Stimulated activated CD4-positive, alpha-beta T cell treated with anti-CD3 and anti-CD28 coated beads, Interleukin-2, amount 100 ng/mL, for 24 hours (primary cell): ENCODE data around the gene SLC29A3.

Source experiments
- DNase-seq, 2 donors: peaks; one replicate each; pipeline ENCODE4 v3.0.0-alpha.2; 2020

Gene SLC29A3

DNA sequence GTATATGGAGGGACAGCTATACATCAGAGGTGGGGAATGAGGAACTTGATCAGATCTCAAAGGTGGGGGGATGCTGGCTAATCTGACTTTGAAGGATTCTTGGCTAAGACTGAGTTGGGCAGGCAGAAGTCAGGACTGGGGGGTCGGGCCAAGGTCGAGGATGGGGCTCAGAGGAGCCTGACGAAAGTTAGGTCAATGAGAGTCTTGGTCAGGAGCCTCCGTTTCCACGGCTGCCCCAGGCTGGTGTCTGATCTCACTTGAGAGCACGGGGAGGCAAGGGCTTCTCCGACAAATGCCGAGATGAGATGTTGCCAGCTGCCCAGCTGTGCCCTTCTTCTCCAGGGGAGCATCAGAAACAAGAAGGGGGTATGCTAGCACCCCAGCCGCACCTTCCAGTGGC is 5.7 kb downstream of the SLC29A3 start:
- no peak for DNase-seq

DNA sequence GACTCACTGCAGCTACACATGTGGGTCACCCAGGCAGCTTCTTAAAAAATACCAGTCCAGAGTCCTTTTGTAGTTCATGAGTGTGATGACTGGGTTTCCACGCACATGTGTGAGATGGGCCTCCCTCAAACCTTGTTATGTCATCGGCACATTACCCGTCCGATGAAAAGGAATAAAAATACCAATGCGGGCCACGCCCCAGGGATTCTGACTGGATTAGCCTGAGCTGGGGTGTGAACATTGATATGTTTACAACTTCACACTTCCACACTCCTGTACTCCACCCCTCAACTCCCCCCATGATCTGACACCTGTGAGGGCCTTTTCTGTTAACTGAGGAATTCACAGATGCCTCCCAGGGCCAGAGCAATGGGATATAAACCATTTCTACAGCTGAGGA is 6.2 kb downstream of the SLC29A3 start:
- DNase-seq, result no peak

DNA sequence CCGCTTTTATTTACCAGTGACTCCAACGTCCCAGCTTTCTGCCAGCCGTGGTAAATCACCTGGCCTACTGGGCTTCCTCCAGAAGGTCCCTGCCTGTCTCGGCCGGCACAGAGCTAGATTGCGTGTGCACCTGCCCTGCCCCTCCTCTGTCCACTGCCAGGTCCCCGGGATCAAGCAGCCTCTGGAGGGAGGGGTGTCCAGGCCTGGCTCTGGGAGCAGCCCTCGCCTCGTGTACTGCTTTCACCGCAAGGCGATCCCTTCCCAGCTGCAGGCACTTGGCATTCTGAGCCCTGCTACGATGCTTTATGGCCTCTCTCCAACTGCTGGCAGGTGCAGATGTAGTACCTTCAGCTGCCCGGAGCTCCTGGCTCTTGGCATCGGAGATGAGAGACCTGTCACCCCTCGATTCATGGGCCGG is 7.4 kb downstream of the SLC29A3 start:
- DNase-seq, result no peak

DNA sequence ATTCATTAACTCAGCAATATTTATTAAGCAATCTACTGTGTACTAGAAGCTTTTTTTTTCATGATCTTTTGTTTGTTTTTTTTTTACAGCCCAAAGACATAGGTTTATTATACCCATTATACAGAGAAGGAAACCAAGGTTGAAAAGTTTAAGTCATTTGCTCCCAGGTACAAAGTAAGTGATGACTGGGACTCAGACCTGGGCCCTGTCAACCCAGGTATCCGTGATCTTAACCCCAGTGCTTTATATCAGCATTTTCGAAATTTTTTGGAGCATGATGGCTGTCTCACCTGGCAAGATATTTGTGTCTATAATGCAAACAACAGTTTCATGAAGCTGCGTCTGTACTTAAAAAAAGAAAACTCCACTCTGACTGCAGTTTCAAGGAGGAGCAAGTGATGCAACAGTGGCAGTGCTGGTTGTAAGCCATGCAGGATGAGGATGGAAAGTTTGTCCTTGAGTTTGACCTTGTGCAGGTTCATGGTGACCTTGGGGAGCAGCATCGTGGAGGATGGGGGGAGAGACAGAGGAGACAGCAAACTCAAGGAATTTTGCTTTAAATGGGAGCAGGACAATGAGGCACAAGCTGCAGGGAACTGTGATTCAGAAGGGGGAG is 11.8 kb downstream of the SLC29A3 start:
- no peak for DNase-seq

DNA sequence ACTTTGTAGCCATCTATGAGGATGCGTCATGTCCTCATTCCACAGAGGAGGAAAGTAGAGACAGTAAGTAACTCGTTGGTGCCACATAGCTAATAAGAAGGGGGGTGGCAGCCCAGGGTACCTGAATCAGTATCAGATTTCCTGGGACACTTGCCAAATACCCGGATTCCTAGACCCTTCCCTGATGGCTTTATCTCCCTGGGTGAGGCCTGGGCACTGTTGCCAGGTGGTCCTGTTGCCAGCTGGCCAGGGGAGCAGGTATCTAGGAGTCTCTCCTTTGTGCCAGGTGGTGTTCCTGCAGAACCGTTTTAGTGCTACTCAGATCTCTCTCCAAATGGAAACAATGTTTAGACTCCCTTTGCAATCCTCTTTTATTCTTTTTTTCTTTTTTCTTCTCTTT is 12.7 kb downstream of the SLC29A3 start:
- DNase-seq, result no peak

DNA sequence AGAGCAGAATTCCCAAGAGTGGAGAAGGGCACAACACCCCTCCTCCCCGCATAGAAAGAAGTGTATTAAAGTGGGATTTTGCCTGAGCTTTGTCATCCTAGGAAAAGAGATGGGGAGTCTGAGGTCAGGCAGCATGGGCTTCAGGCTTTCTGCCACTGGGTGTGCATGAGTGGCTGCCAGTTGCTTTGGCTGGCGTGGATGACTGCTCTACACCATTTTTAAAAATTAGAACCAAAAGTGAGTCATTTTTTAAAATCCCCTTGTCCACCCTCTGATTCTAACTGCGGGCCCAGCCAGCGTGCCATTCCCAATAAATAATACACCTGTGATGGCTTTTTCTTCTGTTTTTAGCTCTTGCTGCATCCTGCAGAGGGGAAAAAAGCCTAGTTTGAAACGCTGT is 13.4 kb downstream of the SLC29A3 start:
- no peak for DNase-seq

DNA sequence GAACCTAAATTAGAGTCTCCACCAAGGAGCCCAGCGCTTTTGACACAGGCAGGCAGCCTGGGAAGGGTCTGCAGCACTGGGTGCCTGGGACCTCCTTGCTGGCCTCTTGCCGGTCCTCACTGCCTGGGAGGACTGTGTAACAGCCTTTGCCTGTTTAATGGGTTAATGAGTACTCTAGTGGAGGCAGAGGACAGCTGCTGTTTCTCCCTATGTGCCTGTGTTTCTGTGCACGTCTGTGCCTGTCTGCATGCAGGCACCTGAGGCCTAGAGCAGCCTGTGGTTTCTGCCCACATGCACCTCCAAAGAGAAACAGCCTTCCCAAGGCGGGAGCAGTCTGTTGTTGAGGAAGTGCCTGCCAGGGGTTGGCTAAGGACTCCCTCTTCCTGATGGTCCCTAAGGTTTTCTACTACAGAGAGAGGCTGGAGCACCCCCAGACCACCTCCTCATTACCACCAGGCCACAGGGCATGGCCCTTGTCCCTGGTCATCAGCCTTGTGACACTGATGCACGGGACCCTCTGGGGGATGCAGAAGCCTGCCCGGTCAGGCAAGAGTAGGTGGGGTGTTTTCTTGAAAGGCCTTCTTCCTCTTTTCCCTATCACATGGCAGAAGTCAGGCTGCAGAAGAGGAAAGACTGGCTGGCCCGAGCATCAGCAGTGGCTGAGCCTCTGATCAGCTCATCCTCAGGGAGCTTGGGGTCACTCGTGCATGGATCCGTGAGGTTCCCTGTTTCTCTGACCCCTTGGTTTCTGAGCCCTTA is 14.2 kb downstream of the SLC29A3 start:
- no peak for DNase-seq

DNA sequence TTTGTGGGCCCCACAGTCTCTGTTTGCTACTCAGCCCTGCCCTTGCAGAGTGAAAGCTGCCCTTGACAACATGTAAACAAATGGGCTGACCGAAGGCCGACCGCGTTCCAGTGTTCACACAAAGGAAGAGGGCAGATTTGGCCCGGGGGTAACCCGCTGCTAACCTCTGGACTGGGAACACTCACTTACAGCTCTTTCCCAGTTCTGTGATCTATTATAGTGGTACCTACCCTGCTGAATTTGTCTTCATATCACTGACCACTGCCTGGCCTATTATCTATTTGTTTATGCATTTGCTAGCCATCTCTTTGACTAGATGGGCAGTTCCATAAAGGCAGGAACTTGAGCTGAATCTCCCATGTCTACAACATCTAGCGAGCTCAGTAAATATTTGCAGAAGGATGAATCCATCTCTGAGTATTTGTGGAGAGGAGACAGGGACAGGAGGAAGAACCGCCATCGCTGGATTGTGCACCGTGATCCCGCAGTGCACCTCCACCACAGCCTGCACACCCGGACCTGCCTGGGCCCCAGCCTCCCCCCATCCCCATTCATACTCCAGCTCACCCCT is 15.2 kb downstream of the SLC29A3 start:
- no peak for DNase-seq

DNA sequence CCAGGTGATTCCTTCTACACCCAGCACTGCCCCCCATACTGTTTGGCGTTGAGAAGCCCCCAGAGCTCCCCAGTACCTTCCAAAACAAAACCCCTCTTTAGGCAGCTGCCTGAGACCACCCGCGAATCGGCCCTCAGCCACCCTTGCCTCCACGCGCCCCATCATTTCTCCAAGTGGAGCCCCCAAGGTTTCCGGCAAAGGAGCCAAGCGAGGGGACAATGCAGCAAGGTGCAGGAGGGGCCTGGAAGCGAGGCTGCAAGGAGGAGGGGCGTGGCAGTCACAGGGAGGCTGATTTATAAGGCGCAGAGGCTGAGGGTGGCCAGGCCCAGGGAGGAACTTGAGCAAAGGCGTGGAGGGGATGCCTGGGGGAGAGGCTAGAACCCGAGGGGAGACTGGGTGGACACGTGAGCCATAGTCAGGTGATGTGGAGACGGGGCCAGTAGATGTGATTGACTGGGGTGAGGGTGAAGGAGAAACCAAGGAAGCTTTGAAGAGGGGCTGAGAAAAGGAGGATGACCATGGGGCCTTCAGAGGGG is 16.2 kb downstream of the SLC29A3 start:
- no peak for DNase-seq

DNA sequence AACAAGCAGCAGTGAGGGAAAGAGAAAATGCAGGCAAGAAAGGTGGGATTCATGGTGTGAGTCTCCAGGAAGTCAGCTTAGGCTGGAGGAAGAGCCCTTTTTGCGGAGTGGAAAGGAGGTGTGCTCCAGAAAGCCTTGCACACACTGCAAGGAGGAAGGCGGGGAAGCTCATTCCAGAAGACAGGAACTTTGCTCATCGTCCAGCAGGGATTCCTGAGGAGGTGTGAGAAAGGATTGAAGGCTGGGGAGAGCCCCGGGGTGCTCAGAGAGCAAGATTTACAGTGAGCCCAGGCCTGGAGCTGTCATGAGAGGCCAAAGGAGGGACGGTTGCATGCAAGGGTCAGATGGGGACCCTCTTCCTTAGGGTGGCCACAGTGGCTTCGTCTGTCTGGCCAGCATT is 17.6 kb downstream of the SLC29A3 start:
- no peak for DNase-seq

DNA sequence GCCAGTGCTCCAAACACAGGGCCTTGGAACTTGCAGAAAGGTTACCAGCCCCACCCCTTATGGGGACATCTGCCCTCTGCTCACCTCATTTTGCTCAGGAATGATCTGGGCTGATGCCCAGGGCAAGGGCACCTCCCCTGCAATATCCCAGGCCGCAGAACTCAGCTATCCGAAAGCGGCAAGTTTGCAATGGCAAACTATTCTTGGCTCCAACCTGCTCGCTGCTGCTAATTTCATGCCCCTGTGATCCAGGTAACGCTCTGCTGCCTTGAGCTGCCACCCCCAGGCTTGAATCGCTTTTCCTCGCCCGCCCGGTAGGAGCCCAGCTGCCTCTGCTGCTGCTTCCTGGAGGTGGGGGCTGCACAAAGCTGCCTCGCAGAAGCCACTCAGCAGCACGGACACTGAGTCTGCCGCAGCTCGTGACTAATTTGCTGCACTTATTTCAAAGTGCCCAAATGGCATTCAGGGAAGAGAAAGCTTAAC is 18.2 kb downstream of the SLC29A3 start:
- DNase-seq, result no peak

DNA sequence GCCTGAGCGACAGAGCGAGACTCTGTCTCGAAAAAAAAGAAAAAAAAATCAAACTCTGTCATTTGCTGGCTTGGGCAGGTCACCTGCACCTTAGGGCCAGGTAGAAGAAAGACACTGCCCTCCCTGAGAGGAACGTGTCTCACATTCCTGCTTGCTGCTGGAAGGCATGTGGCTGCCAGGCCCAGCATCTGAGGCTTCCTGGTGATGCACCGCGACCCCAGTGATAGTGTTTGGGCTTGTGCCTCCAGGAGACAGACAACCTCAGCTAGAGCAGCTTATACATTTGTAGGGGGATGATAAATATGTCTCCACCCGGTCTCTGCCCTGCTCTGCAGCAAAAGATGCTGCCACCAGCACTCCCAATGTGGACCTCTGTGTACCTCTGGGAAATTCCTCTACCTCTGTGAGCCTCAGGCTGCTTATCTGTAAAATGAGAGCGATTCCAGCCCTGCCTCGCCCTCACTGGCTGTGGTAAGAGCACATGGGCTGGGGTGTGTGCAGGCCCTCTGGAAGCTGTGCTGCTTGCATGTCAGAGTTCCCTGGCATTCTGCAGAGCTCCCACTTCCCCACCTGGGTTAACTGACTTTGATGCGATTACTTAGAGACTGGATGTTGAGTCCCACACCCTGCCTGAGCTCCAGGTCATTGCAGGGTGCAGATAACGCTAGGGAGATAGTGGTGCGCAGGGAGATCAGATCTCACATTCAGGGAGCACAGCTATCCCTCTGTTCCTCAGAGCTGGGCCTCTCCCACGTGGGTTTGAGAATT is 19.9 kb downstream of the SLC29A3 start:
- no peak for DNase-seq

DNA sequence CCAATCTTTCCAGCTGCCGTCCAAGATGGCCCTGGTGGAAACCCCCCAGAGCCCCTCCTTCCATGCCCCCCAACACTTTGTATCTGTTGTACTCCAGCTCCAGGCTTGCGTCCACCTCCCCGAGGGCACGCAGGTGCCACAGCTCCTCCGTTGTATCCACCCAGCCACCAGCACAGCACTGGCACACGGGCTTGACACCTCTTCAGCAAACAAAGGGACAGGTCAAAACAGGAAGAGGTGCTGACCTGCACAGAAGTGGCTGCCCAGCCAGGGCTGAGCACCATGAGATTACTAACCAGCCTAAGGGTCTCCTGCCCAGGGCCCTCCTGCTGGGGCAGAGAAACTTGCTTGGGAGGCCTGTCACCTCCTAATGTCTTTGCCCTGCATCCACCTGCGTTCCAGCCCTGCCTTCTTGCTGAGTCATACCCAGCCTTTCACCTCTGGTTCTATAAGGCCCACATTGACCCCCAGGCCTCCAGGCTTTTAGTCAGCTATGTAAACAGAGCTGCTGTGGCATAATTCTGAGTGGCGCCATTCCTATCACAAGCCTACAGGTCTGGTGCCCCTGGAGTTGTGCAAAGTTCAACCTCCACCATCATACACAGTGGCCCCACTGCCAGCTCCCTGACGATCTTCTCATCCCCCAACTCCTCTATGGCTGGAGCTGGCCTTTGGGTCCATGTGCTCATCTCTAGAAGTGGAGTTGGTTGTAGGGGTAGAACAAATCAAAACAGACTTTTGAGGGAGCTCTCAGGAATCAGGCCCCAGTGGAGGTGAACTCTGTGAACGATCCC is 20.9 kb downstream of the SLC29A3 start:
- no peak for DNase-seq

DNA sequence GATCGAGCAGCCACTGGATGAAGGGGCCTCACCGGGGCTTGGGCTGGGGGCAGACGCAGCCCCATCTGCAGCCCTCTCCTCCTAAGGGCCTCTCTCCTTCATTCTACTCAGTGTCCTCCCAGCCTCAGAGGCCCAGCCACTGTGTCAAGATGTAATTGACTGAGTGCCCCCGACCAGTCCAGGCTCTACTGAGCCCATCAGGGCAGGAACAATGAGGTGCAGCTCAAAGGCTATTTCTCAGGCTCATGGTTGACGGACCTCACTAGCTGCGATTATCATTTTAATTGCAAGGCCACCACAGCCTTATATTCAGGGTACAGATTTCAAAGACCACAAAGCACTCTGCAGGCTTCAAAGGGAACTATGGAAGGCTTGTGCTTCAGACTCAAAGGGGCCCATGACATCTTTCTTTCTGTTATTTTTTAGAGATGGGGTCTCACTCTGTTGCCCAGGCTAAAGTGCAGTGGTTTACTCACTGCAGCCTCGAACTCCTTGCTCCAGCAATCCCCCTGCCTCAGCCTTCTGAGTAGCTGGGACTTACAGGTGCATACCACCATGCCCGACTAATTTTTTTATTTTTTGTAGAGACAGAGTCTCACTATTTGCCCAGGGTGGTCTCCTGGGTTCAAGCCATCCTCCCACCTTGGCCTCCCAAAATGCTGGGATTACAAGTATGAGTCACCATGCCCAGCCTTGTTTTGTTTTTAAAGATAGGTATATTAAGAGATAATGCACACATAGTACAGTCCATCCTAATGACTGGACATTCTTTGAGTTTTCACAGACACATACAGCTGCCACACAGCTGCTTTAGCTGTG is 23.7 kb downstream of the SLC29A3 start:
- no peak for DNase-seq

DNA sequence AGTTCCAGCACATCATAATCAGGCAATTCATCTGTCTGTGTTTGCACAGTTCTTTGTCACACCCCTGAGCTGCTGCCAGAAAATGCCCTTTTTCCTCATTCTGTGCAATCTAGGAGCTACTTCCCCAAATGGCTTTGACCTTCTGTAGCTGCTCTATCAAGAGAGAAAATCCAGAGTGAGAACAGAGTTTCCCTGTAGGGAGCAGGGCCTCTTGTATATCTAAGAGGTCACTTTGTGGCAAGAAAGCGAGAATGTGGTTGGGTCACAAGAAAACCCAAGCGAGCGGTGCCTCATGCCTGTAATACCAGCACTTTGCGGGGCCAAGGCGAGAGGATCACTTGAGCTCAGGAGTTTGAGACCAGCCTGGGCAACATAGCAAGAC is 24.3 kb downstream of the SLC29A3 start:
- DNase-seq, result no peak

DNA sequence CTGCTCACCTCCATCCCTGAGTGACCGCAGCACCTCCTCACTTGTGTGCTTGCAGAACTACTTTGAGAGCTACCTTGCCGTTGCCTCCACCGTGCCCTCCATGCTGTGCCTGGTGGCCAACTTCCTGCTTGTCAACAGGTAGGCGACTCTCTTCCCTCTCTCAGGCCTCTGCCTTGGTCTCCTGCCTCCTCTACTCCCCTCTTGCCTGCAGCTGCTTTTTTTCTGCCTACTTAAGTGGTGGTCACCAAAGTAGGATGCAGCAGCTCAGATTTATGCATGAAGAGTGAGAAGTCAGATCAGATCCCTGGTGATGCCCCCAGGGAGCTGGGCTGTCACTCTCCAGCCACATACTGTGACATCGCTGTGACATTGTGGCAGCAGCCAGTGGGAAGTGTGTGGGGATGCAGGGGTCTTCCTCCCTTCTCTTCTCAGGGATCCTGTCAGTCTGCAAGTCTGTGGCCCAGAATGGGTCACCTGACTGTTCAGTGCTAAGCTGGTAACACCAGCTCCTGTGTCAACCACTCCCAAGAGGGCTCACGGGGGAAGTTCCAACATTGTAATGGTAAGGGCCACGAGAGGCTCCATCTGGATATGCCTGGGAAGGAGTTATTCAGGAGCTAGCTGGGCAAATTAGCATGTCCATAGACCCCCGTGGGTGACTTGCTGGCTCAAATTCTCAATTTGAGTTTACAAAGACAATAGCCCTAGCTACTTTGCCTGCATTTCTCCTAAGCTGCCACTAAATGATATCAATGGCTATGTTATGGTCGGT is 25.3 kb downstream of the SLC29A3 start:
- no peak for DNase-seq

DNA sequence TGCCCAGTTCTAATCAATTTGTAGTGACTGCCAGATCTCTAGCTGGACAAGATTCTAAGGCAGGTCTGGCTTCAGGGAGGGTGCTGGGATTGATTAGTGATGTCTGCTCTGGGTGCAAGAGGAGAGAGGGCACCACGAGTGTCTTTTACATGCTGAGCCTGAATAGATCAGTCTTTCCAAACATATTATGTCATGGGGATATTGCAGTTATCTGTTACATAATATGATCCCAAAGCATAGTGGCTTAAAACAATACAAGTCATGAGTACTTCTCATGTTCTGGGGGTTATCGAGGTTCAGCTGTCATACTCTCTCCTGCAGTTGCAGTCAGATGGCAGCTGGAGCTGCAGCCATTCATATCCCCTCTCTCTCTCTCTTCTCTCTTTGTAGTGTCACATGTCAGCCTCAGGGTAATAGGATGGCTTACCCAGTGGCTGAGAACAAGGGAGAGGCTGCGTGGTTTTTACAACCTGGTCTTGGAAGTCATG is 26.0 kb downstream of the SLC29A3 start:
- no peak for DNase-seq

DNA sequence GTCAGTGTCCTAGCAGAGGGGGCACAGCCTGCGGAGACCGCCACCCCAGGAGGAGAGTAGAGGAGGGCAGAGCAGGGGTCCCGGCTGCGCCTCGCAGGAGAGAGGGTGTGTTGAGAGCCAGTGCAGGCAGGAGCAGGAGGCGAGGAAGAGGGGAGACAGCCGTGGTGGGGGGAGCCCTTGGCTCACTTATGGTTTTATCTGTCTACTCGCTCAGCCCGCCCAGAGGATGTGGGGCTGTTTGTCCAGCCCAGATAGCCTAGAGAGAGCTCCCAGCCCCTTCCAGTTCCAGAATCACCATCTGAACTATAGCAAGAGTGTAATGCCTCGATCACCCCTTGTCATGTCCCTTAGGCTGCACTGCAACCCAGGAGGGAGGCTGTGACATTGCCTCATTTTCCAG is 26.6 kb downstream of the SLC29A3 start:
- no peak for DNase-seq

DNA sequence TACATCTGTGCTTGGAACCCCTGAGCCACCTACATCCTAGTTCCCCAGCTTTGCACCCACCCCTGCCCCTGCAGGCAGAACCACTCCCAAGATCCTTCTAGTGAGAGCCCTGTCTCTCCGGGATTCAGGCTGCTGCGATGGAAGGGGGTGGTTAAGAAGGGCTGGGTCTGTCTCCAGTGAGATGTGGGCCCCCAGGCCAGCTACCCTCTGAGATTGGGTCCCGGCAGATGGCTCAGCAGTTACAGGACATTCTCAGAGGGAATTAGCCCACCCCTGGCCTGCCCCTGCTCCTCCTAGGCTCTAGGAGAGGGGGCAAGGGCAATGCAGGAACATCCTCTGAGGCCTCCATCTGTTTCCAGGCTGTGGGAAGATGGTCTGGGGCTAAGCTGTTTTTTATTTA is 27.7 kb downstream of the SLC29A3 start:
- DNase-seq, result no peak

DNA sequence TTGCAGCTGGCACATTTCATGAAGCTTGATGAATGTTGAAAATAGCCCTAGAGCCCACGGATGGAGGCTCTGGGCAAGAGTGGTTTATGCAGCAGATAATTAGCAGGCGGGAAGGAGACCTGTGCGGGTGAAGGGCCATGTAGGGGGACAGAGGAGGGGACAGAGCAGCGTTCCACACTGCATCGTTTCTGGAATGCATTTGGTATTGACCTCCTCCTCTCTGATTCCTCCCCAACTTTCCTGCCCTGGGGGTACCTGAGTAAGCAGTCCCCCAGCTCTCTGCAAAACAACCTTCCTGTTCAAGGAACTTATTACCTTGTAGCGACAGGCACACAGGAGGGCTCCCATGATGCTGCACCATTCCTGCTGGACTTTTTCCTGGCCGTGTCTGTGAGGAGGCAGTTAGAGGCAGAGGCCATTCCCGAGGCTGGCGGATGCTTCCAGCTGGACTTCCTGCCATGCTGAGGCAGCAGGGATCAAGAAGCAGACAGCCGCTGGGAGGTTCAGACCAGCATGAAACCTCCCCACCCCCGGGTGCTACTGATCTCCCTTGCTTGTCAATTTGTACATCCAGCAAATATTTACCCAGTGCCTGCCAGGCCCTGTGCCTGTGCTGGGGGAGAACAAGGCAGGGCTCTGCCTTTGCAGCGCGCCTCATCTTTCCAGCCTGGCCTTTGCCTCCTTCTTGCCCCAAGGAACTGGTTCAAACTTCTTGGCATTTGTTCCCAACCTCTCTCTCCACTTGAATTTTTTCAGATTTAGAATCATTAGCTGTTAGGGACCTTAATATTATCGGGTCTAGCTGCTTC is 28.7 kb downstream of the SLC29A3 start:
- no peak for DNase-seq
